Spleen (tissue), 11 donors: ENCODE measurements around the gene TACC2. TPM values are rescaled to one million over a fixed set of nuclear protein-coding genes. Genes with fewer than 3 reads are reported as not detected.

Source experiments
- DNase-seq: peaks from one replicate; pipeline ENCODE4 v3.0.0-alpha.2; 2020
- H3K27ac ChIP-seq, 8 donors: fragments of 200-600 bp; sonication (generic) in 7 of 8; 1 replicate in 4 of 8; 2 replicates in 4 of 8; pipeline versions ENCODE4 v1.5.0 to v1.8.0; 2016 to 2021; ENCODE audit warnings: inconsistent platforms in 4 of 8, mild to moderate bottlenecking in 4 of 8, moderate library complexity in 1 of 8
- H3K27me3 ChIP-seq, 7 donors: fragments of 200-600 bp; sonication (generic) in 6 of 7; replicated peaks in 1 of 7; 1 replicate in 4 of 7; 2 replicates in 3 of 7; pipeline versions ENCODE4 v1.5.0 to v1.8.0; 2016 to 2021; ENCODE audit warnings: inconsistent platforms in 3 of 7, mild to moderate bottlenecking in 1 of 7
- H3K36me3 ChIP-seq, 6 donors: fragments of 200-600 bp; sonication (generic) in 5 of 6; 1 replicate in 4 of 6; 2 replicates in 2 of 6; pipeline versions ENCODE4 v1.5.0 to v1.8.0; 2016 to 2021; ENCODE audit warnings: inconsistent platforms in 2 of 6
- H3K4me1 ChIP-seq, 6 donors: fragments of 200-600 bp; sonication (generic) in 5 of 6; 1 replicate in 3 of 6; 2 replicates in 3 of 6; pipeline versions ENCODE4 v1.5.0 to v1.8.0; 2016 to 2021; ENCODE audit warnings: inconsistent platforms in 3 of 6
- H3K4me3 ChIP-seq, 8 donors: fragments of 200-600 bp; sonication (generic) in 7 of 8; 1 replicate in 4 of 8; 2 replicates in 4 of 8; pipeline versions ENCODE4 v1.5.0 to v1.8.0; 2016 to 2021; ENCODE audit warnings: inconsistent platforms in 4 of 8, mild to moderate bottlenecking in 4 of 8, moderate library complexity in 2 of 8
- H3K9me3 ChIP-seq, 8 donors: fragments of 200-600 bp; sonication (generic) in 7 of 8; 1 replicate in 4 of 8; 2 replicates in 4 of 8; pipeline versions ENCODE4 v1.5.0 to v1.8.0; 2016 to 2021; ENCODE audit warnings: inconsistent platforms in 4 of 8
- POLR2A ChIP-seq, 3 donors: fragments of 450-650 bp; IDR thresholded peaks; one replicate each; pipeline ENCODE4 v1.5.1; 2017; ENCODE audit warnings: antibody characterized with exemption in 3 of 3, mild to moderate bottlenecking in 1 of 3
- POLR2AphosphoS5 ChIP-seq, 3 donors: sonication (generic); formaldehyde crosslinking; IDR thresholded peaks; one replicate each; pipeline ENCODE4 v1.5.1; 2017; ENCODE audit warnings: antibody characterized with exemption in 3 of 3
- WGBS, 5 donors: extraction: QIAGEN DNeasy Blood & Tissue Kit in 3 of 5; methylation state at CpG; one replicate each; pipeline versions ENCODE4 v1.1.5 to v1.1.7; 2013 to 2018; 5-methylcytosine and 5-hydroxymethylcytosine counted together
- intact Hi-C: fragments of 100-400 bp; cut with DNase I; formaldehyde crosslinking; loops from one replicate; pipeline ENCODE4 v1.15.0; 2023; ENCODE audit warnings: low total_unique reads
- polyA plus RNA-seq, 3 donors: library from polyadenylated mRNA; stranded (reverse); fragments of 200-250 nt; gene quantifications; one replicate each; pipeline ENCODE4 v1.2.1, GENCODE V29; 2013
- total RNA-seq, 7 donors: library from RNA; depleted of rRNA in 3 of 7; stranded (reverse); fragments of >200 nt in 3 of 7; fragmentation: NEBNext Ultra II Directional in 4 of 7; extraction: Animal tissue kit (Norgen Biotek cat#: 25700) in 4 of 7; gene quantifications; one replicate each; pipeline versions ENCODE4 v1.1.0 to v1.2.1, GENCODE V29; 2016 to 2021
- TF ChIP-seq, protein P1 (sequence below), 11 experiments: fragments of 200-600 bp in 7 of 11; fragments of 450-650 bp in 4 of 11; sonication (generic) in 4 of 11; IDR thresholded peaks in 8 of 11; conservative IDR thresholded peaks in 3 of 11; 1 replicate in 7 of 11; 2 replicates in 4 of 11; pipeline versions ENCODE4 v1.4.0 to v1.8.0; 2016 to 2021; ENCODE audit warnings: antibody characterized with exemption in 11 of 11, inconsistent platforms in 4 of 11, mild to moderate bottlenecking in 1 of 11
- donor health status: healthy with polysubstance abuse.
- donor health status: DM: no; HTN: no; CAD: no; lungs with moderate emphysema.
- donor health status: DM: no; HTN: no; CAD: no.
- donor health status: Bipolar disorder and iron deficiency.
- donor health status: healthy.
- donor health status: DM: no; HTN: no; CAD: no.
- donor health status: DM: yes; HTN: yes; CAD: no.

Gene TACC2
- total and polyA plus RNA-seq, 10 donors: 2.4 to 13.9 (median 4.5) TPM

- intact Hi-C loops: no loop called here
- Histone ChIP-seq H3K9me3 (no peaks in the 10 kb centered on the region), H3K4me3 (no peak overlapping the region), H3K27me3 (peaks cover 0 to 11% (median 0%) of the 10 kb centered on the region in 7 donors), H3K27ac (no peak overlapping the region), H3K36me3 (peaks cover 0 to 21% (median 0%) of the 10 kb centered on the region in 6 donors), H3K4me1 (no peaks in the 10 kb centered on the region)
- TF ChIP-seq POLR2AphosphoS5 (IDR thresholded peaks at IDR 0.05) (no peak), POLR2A (IDR thresholded peaks at IDR 0.05) (no peak)
- TF ChIP-seq, protein P1, sequence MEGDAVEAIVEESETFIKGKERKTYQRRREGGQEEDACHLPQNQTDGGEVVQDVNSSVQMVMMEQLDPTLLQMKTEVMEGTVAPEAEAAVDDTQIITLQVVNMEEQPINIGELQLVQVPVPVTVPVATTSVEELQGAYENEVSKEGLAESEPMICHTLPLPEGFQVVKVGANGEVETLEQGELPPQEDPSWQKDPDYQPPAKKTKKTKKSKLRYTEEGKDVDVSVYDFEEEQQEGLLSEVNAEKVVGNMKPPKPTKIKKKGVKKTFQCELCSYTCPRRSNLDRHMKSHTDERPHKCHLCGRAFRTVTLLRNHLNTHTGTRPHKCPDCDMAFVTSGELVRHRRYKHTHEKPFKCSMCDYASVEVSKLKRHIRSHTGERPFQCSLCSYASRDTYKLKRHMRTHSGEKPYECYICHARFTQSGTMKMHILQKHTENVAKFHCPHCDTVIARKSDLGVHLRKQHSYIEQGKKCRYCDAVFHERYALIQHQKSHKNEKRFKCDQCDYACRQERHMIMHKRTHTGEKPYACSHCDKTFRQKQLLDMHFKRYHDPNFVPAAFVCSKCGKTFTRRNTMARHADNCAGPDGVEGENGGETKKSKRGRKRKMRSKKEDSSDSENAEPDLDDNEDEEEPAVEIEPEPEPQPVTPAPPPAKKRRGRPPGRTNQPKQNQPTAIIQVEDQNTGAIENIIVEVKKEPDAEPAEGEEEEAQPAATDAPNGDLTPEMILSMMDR (IDR thresholded peaks at IDR 0.05 in 8 of 11, conservative IDR thresholded peaks at IDR 0.05 in 3 of 11): no peak
- no peak for DNase-seq
- WGBS, 5 donors: 67 to 90% (median 77%) methylated on average over 2 of the region's 2 CpGs
Measured at GRCh38 chr10:122220736-122221135, 231.8 kb downstream of the TACC2 start.

GRCh38 chr10:122221958-122222357 is 233.0 kb downstream of the TACC2 start:
- peaks cover 0 to 25% (median 0%) of the 10 kb centered on the region in 6 donors for H3K36me3 ChIP-seq
- 73 to 85% (median 83%) methylated on average over 5 of the region's 5 CpGs for WGBS, 5 donors
- H3K4me3 ChIP-seq: no peak overlapping the region
- intact Hi-C loops: no loop called here
- H3K4me1 ChIP-seq: no peaks in the 10 kb centered on the region
- no peak for DNase-seq
- H3K27me3 ChIP-seq: peaks cover 0 to 10% (median 0%) of the 10 kb centered on the region in 7 donors
- TF ChIP-seq POLR2A (IDR thresholded peaks at IDR 0.05) (no peak), POLR2AphosphoS5 (IDR thresholded peaks at IDR 0.05) (no peak)
- TF ChIP-seq, protein P1 (IDR thresholded peaks at IDR 0.05 in 8 of 11, conservative IDR thresholded peaks at IDR 0.05 in 3 of 11): no peak
- H3K27ac ChIP-seq: no peak overlapping the region
- no peaks in the 10 kb centered on the region for H3K9me3 ChIP-seq

- 81 to 91% (median 84%) methylated on average over 7 of the region's 7 CpGs for WGBS, 5 donors
- intact Hi-C loops: no loop called here
- H3K9me3 ChIP-seq: no peaks in the 10 kb centered on the region
- no peaks in the 10 kb centered on the region for H3K4me1 ChIP-seq
- peaks cover 0 to 22% (median 0%) of the 10 kb centered on the region in 6 donors for H3K36me3 ChIP-seq
- H3K27ac ChIP-seq: no peak overlapping the region
- TF ChIP-seq POLR2A (IDR thresholded peaks at IDR 0.05) (no peak), POLR2AphosphoS5 (IDR thresholded peaks at IDR 0.05) (no peak)
- TF ChIP-seq, protein P1 (IDR thresholded peaks at IDR 0.05 in 8 of 11, conservative IDR thresholded peaks at IDR 0.05 in 3 of 11): no peak
- peaks cover 0 to 8% (median 0%) of the 10 kb centered on the region in 7 donors for H3K27me3 ChIP-seq
- no peak overlapping the region for H3K4me3 ChIP-seq
- DNase-seq: no peak
Measured at GRCh38 chr10:122222638-122223037, 233.7 kb downstream of the TACC2 start.

- WGBS, 5 donors: 85 to 90% (median 88%) methylated on average over 7 to 9 of the region's 9 CpGs
- Histone ChIP-seq H3K4me3 (no peak overlapping the region), H3K27ac (no peak overlapping the region), H3K9me3 (no peaks in the 10 kb centered on the region), H3K4me1 (no peaks in the 10 kb centered on the region), H3K36me3 (peaks cover 0 to 18% (median 0%) of the 10 kb centered on the region in 6 donors), H3K27me3 (peaks cover 0 to 8% (median 0%) of the 10 kb centered on the region in 7 donors)
- intact Hi-C loops: no loop called here
- no peak for DNase-seq
- TF ChIP-seq POLR2AphosphoS5 (IDR thresholded peaks at IDR 0.05) (no peak), POLR2A (IDR thresholded peaks at IDR 0.05) (no peak)
- TF ChIP-seq, protein P1 (IDR thresholded peaks at IDR 0.05 in 8 of 11, conservative IDR thresholded peaks at IDR 0.05 in 3 of 11): no peak
Measured at GRCh38 chr10:122224159-122224558, 235.2 kb downstream of the TACC2 start.
